ENCODE data around the gene TSPAN4.

The TSPAN4 gene

GRCh38 chr11:862081-862661 lies 19.5 kb downstream of the TSPAN4 start (continued):
- TF ChIP-seq ZNF776 (tag by site-specific recombination; IDR thresholded peaks at IDR 0.05; ENCODE audit: borderline replicate concordance), result no peak
- peak; percentile 29 for TF ChIP-seq GLIS2 (tag by site-specific recombination; IDR thresholded peaks at IDR 0.05)
- TF ChIP-seq, protein P1, sequence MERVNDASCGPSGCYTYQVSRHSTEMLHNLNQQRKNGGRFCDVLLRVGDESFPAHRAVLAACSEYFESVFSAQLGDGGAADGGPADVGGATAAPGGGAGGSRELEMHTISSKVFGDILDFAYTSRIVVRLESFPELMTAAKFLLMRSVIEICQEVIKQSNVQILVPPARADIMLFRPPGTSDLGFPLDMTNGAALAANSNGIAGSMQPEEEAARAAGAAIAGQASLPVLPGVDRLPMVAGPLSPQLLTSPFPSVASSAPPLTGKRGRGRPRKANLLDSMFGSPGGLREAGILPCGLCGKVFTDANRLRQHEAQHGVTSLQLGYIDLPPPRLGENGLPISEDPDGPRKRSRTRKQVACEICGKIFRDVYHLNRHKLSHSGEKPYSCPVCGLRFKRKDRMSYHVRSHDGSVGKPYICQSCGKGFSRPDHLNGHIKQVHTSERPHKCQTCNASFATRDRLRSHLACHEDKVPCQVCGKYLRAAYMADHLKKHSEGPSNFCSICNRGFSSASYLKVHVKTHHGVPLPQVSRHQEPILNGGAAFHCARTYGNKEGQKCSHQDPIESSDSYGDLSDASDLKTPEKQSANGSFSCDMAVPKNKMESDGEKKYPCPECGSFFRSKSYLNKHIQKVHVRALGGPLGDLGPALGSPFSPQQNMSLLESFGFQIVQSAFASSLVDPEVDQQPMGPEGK (tag by site-specific recombination; IDR thresholded peaks at IDR 0.05), result peak; percentile 15; the same call in 1 of the 2 replicates
- 0 out of 2 replicates have a peak, but pooled peaks have one; percentile 21 for TF ChIP-seq KLF17 (tag by site-specific recombination; IDR thresholded peaks at IDR 0.05)
- no peak for TF ChIP-seq ZNF777 (tag by site-specific recombination; IDR thresholded peaks at IDR 0.05; ENCODE audit: borderline replicate concordance)
- TF ChIP-seq BCL11B (tag by site-specific recombination; IDR thresholded peaks at IDR 0.05; ENCODE audit: low read depth), result peak; percentile 50; the same call in 1 of the 2 replicates
- no peak for TF ChIP-seq ZNF658 (tag by site-specific recombination; IDR thresholded peaks at IDR 0.05)
- no peak for TF ChIP-seq ZNF837 (tag by site-specific recombination; IDR thresholded peaks at IDR 0.05)
- peak; percentile 69 for TF ChIP-seq WT1 (tag by site-specific recombination; IDR thresholded peaks at IDR 0.05)
- no peak for TF ChIP-seq ZNF391 (tag by site-specific recombination; IDR thresholded peaks at IDR 0.05; ENCODE audit: borderline replicate concordance, low read depth)
- no peak for TF ChIP-seq ZNF76 (tag by site-specific recombination; IDR thresholded peaks at IDR 0.05; ENCODE audit: borderline replicate concordance, low read depth)
- no peak for TF ChIP-seq SETDB1 (IDR thresholded peaks at IDR 0.05; ENCODE audit: insufficient read length, low read length)
- TF ChIP-seq, protein P2, sequence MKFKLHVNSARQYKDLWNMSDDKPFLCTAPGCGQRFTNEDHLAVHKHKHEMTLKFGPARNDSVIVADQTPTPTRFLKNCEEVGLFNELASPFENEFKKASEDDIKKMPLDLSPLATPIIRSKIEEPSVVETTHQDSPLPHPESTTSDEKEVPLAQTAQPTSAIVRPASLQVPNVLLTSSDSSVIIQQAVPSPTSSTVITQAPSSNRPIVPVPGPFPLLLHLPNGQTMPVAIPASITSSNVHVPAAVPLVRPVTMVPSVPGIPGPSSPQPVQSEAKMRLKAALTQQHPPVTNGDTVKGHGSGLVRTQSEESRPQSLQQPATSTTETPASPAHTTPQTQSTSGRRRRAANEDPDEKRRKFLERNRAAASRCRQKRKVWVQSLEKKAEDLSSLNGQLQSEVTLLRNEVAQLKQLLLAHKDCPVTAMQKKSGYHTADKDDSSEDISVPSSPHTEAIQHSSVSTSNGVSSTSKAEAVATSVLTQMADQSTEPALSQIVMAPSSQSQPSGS (tag by site-specific recombination; IDR thresholded peaks at IDR 0.05; ENCODE audit: low read depth), result no peak
- no peak for TF ChIP-seq SCRT2 (tag by site-specific recombination; IDR thresholded peaks at IDR 0.05)
- TF ChIP-seq KLF8 (tag by site-specific recombination; IDR thresholded peaks at IDR 0.05), result no peak
- TF ChIP-seq ZSCAN16 (tag by site-specific recombination; IDR thresholded peaks at IDR 0.05), result no peak
- 0 out of 2 replicates have a peak, but pooled peaks have one; percentile 25 for TF ChIP-seq SP7 (tag by site-specific recombination; IDR thresholded peaks at IDR 0.05)
- TF ChIP-seq GLI4 (tag by site-specific recombination; IDR thresholded peaks at IDR 0.05), result no peak
- TF ChIP-seq EGR2 (tag by site-specific recombination; IDR thresholded peaks at IDR 0.05; ENCODE audit: low read depth), result no peak
- peak; percentile 39; the same call in 1 of the 2 replicates for TF ChIP-seq ZIC2 (tag by site-specific recombination; IDR thresholded peaks at IDR 0.05)
- 0 out of 2 replicates have a peak, but pooled peaks have one; percentile 79 for TF ChIP-seq ZNF600 (tag by site-specific recombination; IDR thresholded peaks at IDR 0.05)
- no peak for TF ChIP-seq ZNF324 (tag by site-specific recombination; IDR thresholded peaks at IDR 0.05)
- no peak for TF ChIP-seq ZNF692 (tag by site-specific recombination; IDR thresholded peaks at IDR 0.05)
- TF ChIP-seq ZBTB21 (tag by site-specific recombination; IDR thresholded peaks at IDR 0.05), result no peak
- peak; percentile 36; the same call in 1 of the 2 replicates for TF ChIP-seq KLF9 (tag by site-specific recombination; IDR thresholded peaks at IDR 0.05; ENCODE audit: low read depth)
- TF ChIP-seq KLF1 (tag by site-specific recombination; IDR thresholded peaks at IDR 0.05), result peak; percentile 91
- TF ChIP-seq ZNF610 (tag by site-specific recombination; IDR thresholded peaks at IDR 0.05; ENCODE audit: borderline replicate concordance), result no peak
- no peak for TF ChIP-seq ZNF202 (tag by site-specific recombination; IDR thresholded peaks at IDR 0.05; ENCODE audit: borderline replicate concordance)
- no peak for TF ChIP-seq ZNF548 (tag by site-specific recombination; IDR thresholded peaks at IDR 0.05)
- TF ChIP-seq ZNF571 (tag by site-specific recombination; IDR thresholded peaks at IDR 0.05), result no peak
- no peak for TF ChIP-seq ZBTB11 (tag by site-specific recombination; conservative IDR thresholded peaks at IDR 0.05; ENCODE audit: low read depth)
- TF ChIP-seq ZNF223 (tag by site-specific recombination; IDR thresholded peaks at IDR 0.05), result no peak

All from HEK293 (cell line).